Lung (tissue), 12 donors: ENCODE measurements around the gene SDCBP2. TPM values are rescaled to one million over a fixed set of nuclear protein-coding genes. Genes with fewer than 3 reads are reported as not detected.

Experiments
- ATAC-seq: fragments of 200-7000 bp; cut with Tn5 transposase; one replicate; pipeline ENCODE4 v1.9.1; 2020; ENCODE audit warnings: moderate number of reproducible peaks; ENCODE audit not compliant: insufficient read depth, low FRiP score
- DNase-seq, 3 donors: peaks; one replicate each; pipeline ENCODE4 v3.0.0-alpha.2; 2013 to 2017
- H3K27ac ChIP-seq, 2 donors: one replicate each; pipeline ENCODE4 v1.5.1; 2013; ENCODE audit warnings: mild to moderate bottlenecking in 2 of 2, moderate library complexity in 2 of 2, control low read depth in 1 of 2, inconsistent platforms in 1 of 2, low read depth in 1 of 2, low read length in 1 of 2
- H3K27me3 ChIP-seq, 3 donors: one replicate each; pipeline ENCODE4 v1.5.1; 2013; ENCODE audit warnings: low read length in 2 of 3; ENCODE audit not compliant: control insufficient read depth in 3 of 3, insufficient read depth in 3 of 3
- H3K36me3 ChIP-seq, 4 donors: one replicate each; pipeline ENCODE4 v1.5.1; 2013; ENCODE audit warnings: low read length in 4 of 4, mild to moderate bottlenecking in 1 of 4, moderate library complexity in 1 of 4; ENCODE audit not compliant: control insufficient read depth in 4 of 4, insufficient read depth in 4 of 4
- H3K4me1 ChIP-seq, 5 donors: one replicate each; pipeline ENCODE4 v1.5.1; 2013; ENCODE audit warnings: low read length in 5 of 5, mild to moderate bottlenecking in 2 of 5, moderate library complexity in 1 of 5; ENCODE audit not compliant: control insufficient read depth in 5 of 5, insufficient read depth in 5 of 5
- H3K4me3 ChIP-seq: one replicate; pipeline ENCODE4 v1.5.1; 2013; ENCODE audit warnings: mild to moderate bottlenecking, control low read depth, moderate library complexity
- H3K9ac ChIP-seq, 2 donors: one replicate each; pipeline ENCODE4 v1.5.1; 2013; ENCODE audit warnings: low read length in 2 of 2, control low read depth in 1 of 2; ENCODE audit not compliant: insufficient read depth in 1 of 2
- H3K9me3 ChIP-seq, 4 donors: one replicate each; pipeline ENCODE4 v1.5.1; 2013; ENCODE audit warnings: low read length in 3 of 4, mild to moderate bottlenecking in 1 of 4, moderate library complexity in 1 of 4; ENCODE audit not compliant: control insufficient read depth in 4 of 4, insufficient read depth in 3 of 4
- CTCF ChIP-seq: IDR thresholded peaks from 2 replicates; pipeline ENCODE4 v1.5.1; 2012; ENCODE audit warnings: mild to moderate bottlenecking; ENCODE audit errors: control extremely low read depth, extremely low read depth
- whole genome bisulfite sequencing, 2 donors: extraction: QIAGEN DNeasy Blood & Tissue Kit; methylation state at CpG; one replicate each; pipeline ENCODE4 v1.1.7; 2013; 5-methylcytosine and 5-hydroxymethylcytosine counted together
- polyA plus RNA-seq, 2 donors: library from polyadenylated mRNA; stranded (reverse); fragments of 200-250 nt; gene quantifications; one replicate each; pipeline ENCODE4 v1.2.1, GENCODE V29; 2013
- total RNA-seq, 2 donors: library from RNA; depleted of rRNA in 1 of 2; stranded (reverse); fragments of >200 nt in 1 of 2; gene quantifications; one replicate each; pipeline ENCODE4 v1.2.1, GENCODE V29; 2014 to 2021
- donor health status: control.
- donor health status: control.
- donor health status: Bipolar disorder and iron deficiency.
- donor health status: healthy.
- donor health status: DM: yes; HTN: yes; CAD: no.

Gene SDCBP2
- total and polyA plus RNA-seq, 4 donors, result 3.5 to 18.1 (median 12.5) TPM

GRCh38 chr20:1274485-1275311 is 54.2 kb downstream of the SDCBP2 start:
- ATAC-seq, result no peak
- Histone ChIP-seq H3K4me1 (peaks cover 0 to 3% (median 0%) of the 10 kb centered on the region in 5 donors), H3K9me3 (peaks cover 0 to 2% (median 0%) of the 10 kb centered on the region in 4 donors), H3K4me3 (no peak overlapping the region), H3K9ac (no peak overlapping the region), H3K27me3 (no peaks in the 10 kb centered on the region), H3K36me3 (no peaks in the 10 kb centered on the region), H3K27ac (no peak overlapping the region)
- no peak for TF ChIP-seq CTCF
- 92 to 94% methylated on average over 14 of the region's 14 CpGs for WGBS, 2 donors
- DNase-seq, result no peak

- H3K36me3 ChIP-seq, result peaks cover 0 to 1% (median 0%) of the 10 kb centered on the region in 4 donors
- peaks cover 0 to 3% (median 0%) of the 10 kb centered on the region in 5 donors for H3K4me1 ChIP-seq
- no peak for TF ChIP-seq CTCF
- 85 to 89% methylated on average over 2 of the region's 2 CpGs for WGBS, 2 donors
- no peak overlapping the region for H3K9ac ChIP-seq
- no peak for DNase-seq
- H3K27me3 ChIP-seq, result no peaks in the 10 kb centered on the region
- no peak overlapping the region for H3K4me3 ChIP-seq
- no peak for ATAC-seq
- peaks cover 0 to 2% (median 0%) of the 10 kb centered on the region in 4 donors for H3K9me3 ChIP-seq
- no peak overlapping the region for H3K27ac ChIP-seq
Measured at GRCh38 chr20:1273366-1273765, 55.6 kb downstream of the SDCBP2 start.

- Histone ChIP-seq H3K9ac (no peak overlapping the region), H3K9me3 (peaks cover 0 to 2% (median 0%) of the 10 kb centered on the region in 4 donors), H3K4me1 (peaks cover 0 to 3% (median 0%) of the 10 kb centered on the region in 5 donors), H3K27me3 (no peaks in the 10 kb centered on the region), H3K36me3 (peaks cover 0 to 1% (median 0%) of the 10 kb centered on the region in 4 donors), H3K27ac (no peak overlapping the region), H3K4me3 (no peak overlapping the region)
- no peak for ATAC-seq
- TF ChIP-seq CTCF, result no peak
- WGBS, 2 donors, result 37 to 56% methylated on average over 6 of the region's 6 CpGs
- no peak for DNase-seq
Measured at GRCh38 chr20:1272368-1273100, 56.4 kb downstream of the SDCBP2 start.
